Testis (tissue), 3 donors: ENCODE measurements around the gene BNC1. TPM values are rescaled to one million over a fixed set of nuclear protein-coding genes. Genes with fewer than 3 reads are reported as not detected.

ENCODE experiments used
- DNase-seq: peaks from one replicate; pipeline ENCODE4 v3.0.0-alpha.2; 2019
- H3K27ac ChIP-seq, 2 donors: fragments of 200-600 bp; sonication (generic); one replicate each; pipeline ENCODE4 v1.5.1; 2019
- H3K27me3 ChIP-seq: fragments of 200-600 bp; sonication (generic); one replicate; pipeline ENCODE4 v1.5.1; 2019
- H3K36me3 ChIP-seq: fragments of 200-600 bp; sonication (generic); one replicate; pipeline ENCODE4 v1.5.1; 2017; ENCODE audit warnings: low read depth; ENCODE audit errors: missing control alignments
- H3K4me1 ChIP-seq: fragments of 200-600 bp; sonication (generic); one replicate; pipeline ENCODE4 v1.5.1; 2019
- H3K4me3 ChIP-seq, 2 donors: fragments of 200-600 bp; sonication (generic); one replicate each; pipeline ENCODE4 v1.5.1; 2017 to 2019
- H3K9me3 ChIP-seq: fragments of 200-600 bp; sonication (generic); one replicate; pipeline ENCODE4 v1.5.1; 2017
- CTCF ChIP-seq, 3 experiments: fragments of 450-650 bp in 2 of 3; fragments of 200-600 bp in 1 of 3; sonication (generic) in 1 of 3; IDR thresholded peaks; one replicate each; pipeline ENCODE4 v1.5.1; 2016 to 2019; ENCODE audit warnings: antibody characterized with exemption in 3 of 3, mild to moderate bottlenecking in 2 of 3, moderate library complexity in 1 of 3
- POLR2A ChIP-seq: fragments of 450-650 bp; IDR thresholded peaks from one replicate; pipeline ENCODE4 v1.6.1; 2017; ENCODE audit warnings: antibody characterized with exemption, mild to moderate bottlenecking, moderate library complexity
- WGBS, 2 donors: methylation state at CpG; one replicate each; pipeline ENCODE4 v1.1.5; 2018; 5-methylcytosine and 5-hydroxymethylcytosine counted together
- intact Hi-C: fragments of 100-400 bp; cut with DNase I; formaldehyde crosslinking; loops from one replicate; pipeline ENCODE4 v1.15.1; 2023; ENCODE audit warnings: low total_unique reads
- polyA plus RNA-seq: library from polyadenylated mRNA; stranded (reverse); fragments of 350-450 nt; fragmentation: Illumina TruSeq; extraction: RNeasy Lipid Tissue Mini Kit (QIAGEN cat#74804); gene quantifications from one replicate; pipeline ENCODE4 v1.2.3, GENCODE V29; 2014; ENCODE audit warnings: low read depth, low replicate concordance; ENCODE audit not compliant: insufficient read depth
- total RNA-seq, 2 donors: library from RNA; depleted of rRNA; stranded (reverse); fragments of >200 nt; gene quantifications; one replicate each; pipeline ENCODE4 v1.2.3, GENCODE V29; 2016

BNC1 gene
- total and polyA plus RNA-seq, 3 donors from 2014 or later = 26.2 to 75.4 (median 32.7) TPM

GRCh38 chr15:83322691-83323090 lies 38.2 kb upstream of the BNC1 start:
- H3K4me3 ChIP-seq = no peak overlapping the region
- no peak for DNase-seq
- WGBS, 2 donors = 76 to 89% methylated on average over 3 of the region's 3 CpGs
- no peaks in the 10 kb centered on the region for H3K9me3 ChIP-seq
- no peaks in the 10 kb centered on the region for H3K36me3 ChIP-seq
- H3K27ac ChIP-seq = no peak overlapping the region
- H3K4me1 ChIP-seq = no peaks in the 10 kb centered on the region
- H3K27me3 ChIP-seq = no peaks in the 10 kb centered on the region
- TF ChIP-seq POLR2A (no peak), CTCF (IDR thresholded peaks at IDR 0.05) (no peak)
- intact Hi-C loops = no loop called here

- intact Hi-C loops = no loop called here
- DNase-seq = no peak
- WGBS, 2 donors = 60 to 62% methylated on average over 6 of the region's 6 CpGs
Observed at GRCh38 chr15:83322061-83322460, 37.6 kb upstream of the BNC1 start.

GRCh38 chr15:83320844-83321243 lies 36.4 kb upstream of the BNC1 start:
- intact Hi-C loops = no loop called here
- H3K9me3 ChIP-seq = no peaks in the 10 kb centered on the region
- no peaks in the 10 kb centered on the region for H3K4me1 ChIP-seq
- TF ChIP-seq CTCF (IDR thresholded peaks at IDR 0.05) (no peak), POLR2A (no peak)
- no peak overlapping the region for H3K27ac ChIP-seq
- no peaks in the 10 kb centered on the region for H3K27me3 ChIP-seq
- H3K4me3 ChIP-seq = no peak overlapping the region
- no peak for DNase-seq
- H3K36me3 ChIP-seq = no peaks in the 10 kb centered on the region

More at GRCh38 chr15:83322061-83322460, 37.6 kb upstream of the BNC1 start:
- no peaks in the 10 kb centered on the region for H3K4me1 ChIP-seq
- no peaks in the 10 kb centered on the region for H3K36me3 ChIP-seq
- TF ChIP-seq CTCF (IDR thresholded peaks at IDR 0.05) (no peak), POLR2A (no peak)
- no peaks in the 10 kb centered on the region for H3K27me3 ChIP-seq
- H3K9me3 ChIP-seq = no peaks in the 10 kb centered on the region
- H3K27ac ChIP-seq = no peak overlapping the region
- H3K4me3 ChIP-seq = no peak overlapping the region

GRCh38 chr15:83320404-83320803 lies 35.9 kb upstream of the BNC1 start:
- Histone ChIP-seq H3K27me3 (no peaks in the 10 kb centered on the region), H3K27ac (no peak overlapping the region), H3K36me3 (no peaks in the 10 kb centered on the region), H3K4me3 (no peak overlapping the region), H3K4me1 (no peaks in the 10 kb centered on the region), H3K9me3 (no peaks in the 10 kb centered on the region)
- TF ChIP-seq CTCF (IDR thresholded peaks at IDR 0.05) = no peak
- TF ChIP-seq POLR2A = no peak
- 61 to 68% methylated on average over 4 of the region's 4 CpGs for WGBS, 2 donors
- intact Hi-C loops = no loop called here
- DNase-seq = no peak

GRCh38 chr15:83319771-83320170 lies 35.3 kb upstream of the BNC1 start:
- intact Hi-C loops = no loop called here
- H3K27me3 ChIP-seq = no peaks in the 10 kb centered on the region
- H3K9me3 ChIP-seq = no peaks in the 10 kb centered on the region
- TF ChIP-seq CTCF (IDR thresholded peaks at IDR 0.05) (no peak), POLR2A (no peak)
- H3K36me3 ChIP-seq = no peaks in the 10 kb centered on the region
- WGBS, 2 donors = 71 to 72% methylated on average over 3 of the region's 3 CpGs
- H3K4me3 ChIP-seq = no peak overlapping the region
- no peaks in the 10 kb centered on the region for H3K4me1 ChIP-seq
- no peak for DNase-seq
- H3K27ac ChIP-seq = no peak overlapping the region
